NOMO-1 treated with DMSO at 0.1 percent for 48 hours (cell line): Measurements from ENCODE around the gene ACTL6B.

Source experiments
- DNase-seq: peaks from one replicate; lab custom pipeline; 2025; ENCODE audit not compliant: unreplicated experiment; lab: John Stamatoyannopoulos, UW

The ACTL6B gene

DNA sequence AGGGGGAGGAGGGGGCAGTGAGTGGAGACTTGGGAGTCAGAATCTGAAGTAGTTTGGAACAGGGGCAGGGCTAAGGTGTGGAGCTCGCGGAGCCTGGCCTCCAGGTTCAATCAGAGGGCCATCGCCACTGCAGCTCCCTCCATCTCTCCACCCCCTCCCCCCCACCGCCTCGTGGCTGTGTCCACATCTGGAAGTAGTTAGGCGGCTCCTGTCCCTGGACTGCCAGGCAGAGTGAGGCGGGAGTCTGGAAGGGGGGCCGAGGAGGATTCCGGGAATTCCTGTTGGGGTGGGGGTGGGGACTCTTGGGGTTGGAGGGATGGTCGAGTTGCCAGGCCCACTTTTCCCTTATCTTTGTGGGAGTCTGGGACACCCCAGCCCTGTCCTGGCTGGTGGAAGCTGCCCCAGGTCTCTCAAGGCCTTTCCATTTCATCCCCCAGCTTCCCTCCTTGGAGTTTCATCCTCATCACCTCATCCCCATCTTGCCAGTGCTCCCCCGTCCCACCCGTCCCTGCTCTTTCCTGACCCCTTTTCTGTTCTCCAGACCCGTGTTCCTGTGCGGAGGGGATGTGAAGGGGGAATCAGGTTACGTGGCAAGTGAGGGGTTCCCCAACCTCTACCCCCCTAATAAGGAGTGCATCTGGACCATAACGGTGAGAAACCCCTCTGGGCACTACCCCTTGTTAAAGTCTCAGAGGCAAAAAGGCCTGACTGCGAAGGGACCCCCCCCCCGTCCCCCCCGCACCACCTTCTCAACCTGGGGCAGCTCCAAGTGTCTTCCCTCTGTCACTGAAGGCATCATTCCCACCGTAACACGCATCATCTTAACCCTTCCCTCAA, 53.1 kb downstream of the ACTL6B start:
- no peak for DNase-seq

DNA sequence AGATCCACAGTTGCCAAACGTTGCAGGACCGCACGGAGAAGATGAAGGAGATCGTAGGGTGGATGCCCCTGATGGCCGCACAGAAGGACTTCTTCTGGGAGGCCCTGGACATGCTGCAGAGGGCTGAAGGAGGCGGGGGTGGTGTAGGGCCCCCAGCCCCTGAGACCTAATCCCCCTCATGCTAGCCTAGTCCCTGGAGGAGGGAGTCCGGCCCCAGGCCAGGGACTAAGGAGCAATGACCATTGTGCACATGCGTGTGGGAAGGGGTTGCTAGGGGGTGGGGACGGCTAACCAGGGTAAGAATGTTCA, 55.6 kb downstream of the ACTL6B start:
- DNase-seq, result no peak

GRCh38 chr7:100599911-100600729, 56.1 kb downstream of the ACTL6B start:
- no peak for DNase-seq

GRCh38 chr7:100598425-100598824, 57.8 kb downstream of the ACTL6B start:
- DNase-seq, result no peak

DNA sequence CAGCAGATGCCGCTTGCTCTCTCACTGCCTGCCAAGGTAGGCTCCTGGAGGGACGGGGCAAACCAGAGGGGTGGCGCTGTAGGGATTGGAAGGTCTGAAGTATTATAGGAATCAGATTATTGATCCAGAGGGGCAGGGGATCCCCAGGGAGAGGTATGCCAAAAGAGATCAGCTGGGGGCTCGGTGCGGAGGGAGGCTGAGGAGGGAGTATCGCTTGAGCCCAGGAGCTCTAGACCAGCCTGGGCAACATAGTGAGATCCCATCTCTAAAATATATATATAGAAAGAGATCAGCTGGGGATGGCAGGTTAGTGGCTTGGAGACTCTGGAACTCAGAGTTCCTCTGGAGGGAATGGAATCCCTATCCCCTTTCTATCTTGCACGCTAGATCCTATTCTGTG, 61.1 kb downstream of the ACTL6B start:
- DNase-seq, result no peak
